ENCODE measurements around the gene MDH2.
"Not testable (repeated sequence)": the region's sequence is repeated elsewhere in the genome, so short reads cannot be mapped to it uniquely, and the experiment has no call there.

The MDH2 gene

DNA sequence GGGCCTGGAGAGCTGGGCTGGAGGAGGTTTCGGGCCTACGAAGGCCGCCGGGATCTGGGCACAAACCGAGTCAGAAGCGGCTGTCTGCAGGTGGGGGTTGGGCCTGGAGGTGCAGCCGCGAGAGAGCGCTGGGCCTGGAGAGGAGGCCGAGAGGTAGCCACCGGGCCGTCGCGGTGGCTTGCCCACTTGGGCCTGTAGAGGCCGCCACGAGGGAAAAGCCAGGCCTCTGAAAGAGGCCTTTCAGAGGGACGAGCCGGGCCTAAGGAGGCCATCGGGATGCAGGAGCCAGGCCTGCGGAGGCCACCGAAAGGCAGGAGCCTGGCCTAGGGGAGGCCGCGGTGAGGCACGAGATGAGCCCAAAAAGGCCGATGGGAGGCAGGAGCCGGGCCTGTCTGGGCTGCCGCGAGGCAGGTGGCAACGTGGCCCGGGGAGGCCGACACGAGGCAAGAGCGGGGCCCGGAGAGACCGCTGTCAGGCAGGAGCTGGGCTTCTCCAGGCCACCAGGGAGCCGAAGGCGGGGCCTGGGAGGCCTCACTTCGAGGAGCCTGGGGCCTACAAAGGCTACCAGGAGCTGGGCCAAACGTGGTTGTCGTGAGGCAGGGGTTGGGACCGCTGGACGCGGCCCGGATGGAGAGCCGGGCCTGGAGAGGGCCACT lies 25.6 kb downstream of the MDH2 start:
- no peak for DNase-seq

DNA sequence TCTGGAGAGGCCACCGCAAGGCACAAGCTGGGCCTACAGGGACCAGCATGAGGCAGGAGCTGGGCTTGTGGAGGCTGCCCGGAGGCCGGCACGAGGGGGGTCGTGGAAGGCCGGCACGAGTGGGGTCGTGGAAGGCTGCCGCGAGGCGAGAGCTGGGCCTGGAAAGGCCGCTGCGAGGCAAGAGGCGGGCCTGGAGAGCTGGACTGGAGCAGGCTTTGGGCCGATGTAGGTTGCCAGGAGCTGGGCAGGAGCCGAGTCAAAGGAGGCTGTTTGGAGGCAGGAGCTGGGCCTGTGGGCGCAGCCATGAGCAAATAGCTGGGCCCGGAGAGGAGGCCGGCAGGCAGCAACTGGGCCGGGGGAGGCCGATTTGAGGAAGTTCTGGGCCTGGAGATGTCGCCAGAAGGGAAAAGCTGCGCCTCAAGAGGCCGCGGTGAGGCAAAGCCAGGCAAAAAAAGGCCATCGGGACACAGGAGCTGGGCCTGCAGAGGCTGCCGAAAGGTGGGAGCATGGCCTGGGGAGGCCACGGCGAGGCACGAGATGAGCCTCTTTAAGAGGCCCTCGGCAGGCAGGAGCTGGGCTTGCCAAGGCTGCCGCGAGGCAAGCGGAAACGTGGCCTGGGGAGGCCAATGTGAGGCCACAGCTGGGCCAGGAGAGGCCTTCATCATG lies 26.5 kb downstream of the MDH2 start:
- DNase-seq = no peak

DNA sequence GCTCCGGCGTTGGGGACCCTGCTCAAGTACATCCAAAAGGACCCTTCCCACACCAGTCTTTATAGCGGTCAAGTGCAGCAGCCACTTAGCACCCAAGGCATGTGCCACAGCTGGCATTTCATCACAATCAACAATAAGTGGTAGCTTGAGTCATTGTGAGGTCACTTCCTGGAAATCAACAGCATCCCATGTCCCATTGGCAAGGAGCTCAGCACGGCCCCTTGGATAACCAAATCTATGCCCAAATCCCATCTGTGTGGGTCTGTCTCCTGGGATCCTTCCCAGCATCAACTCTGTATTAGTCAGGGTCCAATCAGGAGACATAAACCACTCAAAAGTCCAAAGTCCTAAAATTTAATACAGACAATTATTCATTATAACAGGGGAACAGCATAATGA lies 27.1 kb downstream of the MDH2 start:
- DNase-seq = no peak

DNA sequence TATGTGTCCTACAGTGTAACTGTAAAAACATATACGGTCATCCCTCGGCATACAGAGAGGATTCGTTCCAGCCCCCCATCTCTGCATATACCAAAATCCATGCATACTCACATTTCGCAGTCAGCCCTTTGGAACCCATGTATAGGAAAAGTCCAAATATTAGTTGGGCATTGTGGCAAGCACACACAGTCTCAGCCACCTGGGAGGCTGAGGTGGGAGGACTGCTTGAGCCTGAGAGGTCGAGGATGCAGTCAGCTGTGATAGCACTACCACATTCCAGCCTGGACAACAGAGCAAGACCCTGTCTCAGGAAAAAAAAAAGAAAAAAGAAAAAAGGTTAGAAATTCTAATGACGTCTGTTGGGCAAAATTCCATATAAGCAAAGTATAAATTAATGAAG lies 29.1 kb downstream of the MDH2 start:
- DNase-seq = no peak

DNA sequence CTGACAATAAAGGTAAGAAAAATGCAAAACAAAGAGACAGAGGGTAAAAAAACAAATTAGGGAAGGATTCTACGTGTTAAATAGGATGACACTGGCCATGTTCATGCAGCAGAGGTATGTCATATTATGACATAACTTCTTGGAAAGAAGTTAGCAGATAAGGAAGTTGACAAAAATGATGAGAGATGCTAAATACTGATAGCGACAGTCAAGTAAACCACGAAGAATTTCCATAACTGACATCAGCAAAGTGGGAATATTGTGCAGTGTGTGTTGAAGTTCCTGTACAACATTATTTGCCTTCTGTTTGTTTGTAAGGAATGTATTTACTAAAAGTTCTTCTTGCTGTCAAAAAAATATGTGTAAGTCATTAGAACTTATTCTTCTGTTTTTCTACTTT lies 29.5 kb downstream of the MDH2 start:
- DNase-seq = no peak

DNA sequence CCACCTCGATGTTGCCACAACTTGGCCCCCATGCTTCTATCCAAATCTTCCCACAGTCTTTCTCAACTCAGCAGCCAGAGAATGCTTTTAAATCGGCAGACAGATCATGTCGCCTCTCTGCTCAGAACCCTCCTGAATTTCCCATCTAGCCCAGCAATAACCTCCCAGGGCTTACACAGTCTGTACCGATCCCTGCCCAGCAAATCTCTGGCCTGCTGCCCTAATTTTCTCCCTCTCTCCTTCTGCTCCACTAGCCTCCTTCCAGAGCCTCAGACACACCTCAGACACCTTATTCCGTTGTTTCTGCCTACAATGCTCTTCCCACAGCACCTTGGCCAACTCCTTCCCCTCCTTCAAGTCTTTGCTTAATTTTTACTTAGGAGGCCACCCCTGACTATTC lies 32.3 kb downstream of the MDH2 start:
- no peak for DNase-seq

DNA sequence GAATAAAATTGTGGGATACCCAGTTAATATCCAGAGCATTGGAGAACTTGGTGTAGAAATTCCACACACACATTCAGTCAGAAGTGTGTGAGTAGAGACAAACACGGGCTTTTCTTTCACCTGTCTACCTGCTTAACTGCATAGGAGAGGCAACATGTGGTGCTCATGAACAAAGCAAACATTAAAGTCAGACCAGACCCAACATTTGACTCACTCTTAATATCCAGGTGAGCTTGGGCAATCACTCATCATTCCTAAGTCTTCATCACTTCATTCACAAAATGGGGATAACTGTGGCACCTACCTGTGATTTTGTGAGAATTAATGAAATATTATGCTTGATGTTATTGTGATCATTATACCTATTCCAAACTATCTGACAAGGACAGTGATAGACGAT lies 36.2 kb downstream of the MDH2 start:
- DNase-seq = not testable (repeated sequence)

DNA sequence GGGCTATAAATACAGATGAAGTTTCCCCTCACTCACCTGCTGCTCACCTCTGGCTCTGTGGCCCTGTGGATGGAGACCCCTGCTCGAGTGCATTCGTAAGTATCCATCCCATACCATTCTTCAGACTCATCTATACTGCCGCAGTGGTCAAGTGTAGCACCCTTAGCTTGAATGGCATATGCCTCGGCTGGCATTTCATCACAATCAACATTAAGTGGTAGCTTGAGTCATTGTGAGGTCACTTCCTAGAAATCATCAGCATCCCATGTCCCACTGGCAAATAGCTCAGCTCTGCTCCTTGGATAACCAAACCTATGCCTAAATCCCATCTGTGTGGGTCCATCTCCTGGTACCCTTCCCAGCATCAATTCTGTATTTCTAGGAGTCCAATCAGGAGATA lies 38.2 kb downstream of the MDH2 start:
- DNase-seq = no peak

DNA sequence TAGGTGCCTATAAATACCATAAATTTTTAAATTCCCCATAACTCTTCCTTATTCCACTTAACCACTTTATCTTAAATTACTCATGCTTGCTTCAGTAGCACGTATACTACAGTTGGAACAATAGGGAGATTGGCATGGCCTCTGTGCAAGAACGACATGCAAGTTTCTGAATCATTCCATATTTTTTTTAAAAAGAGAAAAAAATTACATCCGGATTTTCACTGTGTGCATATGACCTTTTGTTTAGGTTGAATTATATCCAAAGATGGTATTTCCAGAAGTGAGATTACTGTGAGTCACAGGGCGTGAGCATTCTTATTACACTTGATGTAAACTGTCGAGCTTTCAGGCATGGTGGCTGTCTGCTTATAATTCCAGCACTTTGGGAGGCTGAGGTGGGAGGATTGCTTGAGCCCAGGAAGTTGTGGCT lies 39.5 kb downstream of the MDH2 start:
- peak; percentile 19 for DNase-seq

DNA sequence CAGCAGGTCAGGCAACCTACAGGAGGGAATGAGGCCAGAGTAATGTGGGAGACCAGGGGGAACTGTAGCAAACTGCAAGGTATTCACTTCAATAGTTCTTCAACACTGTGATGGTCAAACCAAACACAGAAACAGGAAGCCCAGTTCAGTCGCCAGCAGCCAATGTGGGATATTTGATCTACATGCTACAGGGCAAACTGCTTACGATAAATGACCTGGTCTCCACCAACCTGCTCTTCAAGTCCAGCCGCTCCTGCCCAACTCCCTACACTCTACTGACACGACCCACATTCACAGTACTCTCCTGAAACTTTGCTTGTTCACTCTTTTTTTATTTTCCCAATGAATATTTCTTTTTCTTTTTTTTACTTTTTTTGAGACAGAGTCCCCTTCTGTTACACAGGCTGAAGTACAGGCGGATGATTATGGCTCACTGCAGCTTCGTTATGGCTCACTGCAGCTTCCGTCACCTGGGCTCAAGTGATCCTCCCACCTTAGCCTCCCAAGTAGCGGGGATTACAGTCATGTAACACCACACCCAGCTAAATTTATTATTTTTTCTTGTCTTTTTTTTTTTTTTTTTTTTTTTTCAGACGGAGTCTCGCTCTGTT lies 42.1 kb downstream of the MDH2 start:
- DNase-seq = no peak

DNA sequence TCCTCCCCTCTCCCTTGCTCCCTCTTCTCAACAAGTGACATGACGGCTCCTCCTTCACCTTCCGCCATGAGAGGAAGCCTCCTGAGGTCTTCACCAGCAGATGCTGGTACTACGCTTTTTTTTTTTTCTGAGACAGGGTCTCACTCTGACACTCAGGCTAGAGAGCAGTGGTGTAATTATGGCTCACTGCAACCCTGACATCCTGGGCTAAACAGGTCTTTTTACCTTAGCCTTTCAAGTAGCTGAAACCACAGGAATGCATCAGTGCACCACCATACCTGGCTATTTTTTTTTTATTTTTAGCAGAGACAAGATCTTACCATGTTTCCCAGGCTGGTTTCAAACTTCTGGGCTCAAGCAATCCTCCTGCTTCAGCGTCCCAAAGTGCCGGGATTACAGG lies 43.6 kb downstream of the MDH2 start:
- no peak for DNase-seq

DNA sequence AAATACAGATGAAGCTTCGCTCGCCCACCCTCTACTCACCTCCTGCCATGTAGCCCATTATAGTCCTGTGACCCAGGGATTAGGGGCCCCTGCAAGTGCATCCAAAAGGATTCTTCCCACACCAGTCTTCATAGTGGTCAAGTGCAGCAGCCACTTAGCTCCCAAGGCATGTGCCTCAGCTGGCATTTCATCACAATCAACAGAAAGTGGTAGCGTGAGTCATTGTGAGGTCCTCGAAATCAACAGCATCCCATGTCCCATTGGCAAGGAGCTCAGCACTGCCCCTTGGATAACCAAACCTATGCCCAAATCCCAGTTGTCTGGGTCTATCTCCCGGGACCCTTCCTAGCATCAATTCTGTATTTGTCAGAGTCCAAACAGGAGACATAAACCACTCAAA lies 45.6 kb downstream of the MDH2 start:
- DNase-seq = not testable (repeated sequence)

DNA sequence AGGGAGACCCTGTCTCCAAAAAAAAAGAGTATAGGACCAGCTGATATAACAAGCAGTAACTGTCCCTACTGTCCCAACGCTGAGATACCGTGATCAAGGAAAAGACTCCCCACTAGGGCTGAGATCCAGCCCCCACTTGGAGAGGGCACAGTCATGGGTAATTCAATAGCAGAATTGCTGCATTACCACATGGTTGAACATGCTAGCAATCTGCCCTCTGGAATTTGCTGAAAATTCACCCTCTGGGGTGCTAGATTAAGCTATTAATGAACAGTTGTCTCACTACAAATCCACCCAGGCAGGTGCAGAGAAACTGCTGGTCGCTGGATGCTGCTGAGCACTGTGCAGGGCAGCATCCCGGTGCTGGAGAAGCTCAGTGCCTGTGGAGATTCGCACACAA lies 46.4 kb downstream of the MDH2 start:
- DNase-seq = not testable (repeated sequence)

DNA sequence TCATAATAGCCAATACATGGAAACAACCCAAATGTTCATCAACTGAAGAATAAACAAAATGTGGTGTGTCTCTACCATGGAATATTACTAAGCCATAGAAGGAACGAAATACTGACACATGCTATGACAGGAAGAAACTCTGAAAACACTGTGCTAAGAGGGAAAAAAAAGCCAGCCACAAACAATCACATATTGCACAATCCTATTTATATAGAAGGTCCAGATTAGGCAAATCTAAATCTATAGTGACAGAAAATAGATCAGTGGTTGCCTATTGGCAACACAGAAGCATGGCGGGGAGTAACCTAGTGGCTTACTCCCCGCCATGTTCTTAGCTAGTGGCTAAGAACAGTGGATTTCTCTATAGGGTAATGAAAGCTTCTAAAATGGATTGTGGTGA lies 48.0 kb downstream of the MDH2 start:
- DNase-seq = no peak

DNA sequence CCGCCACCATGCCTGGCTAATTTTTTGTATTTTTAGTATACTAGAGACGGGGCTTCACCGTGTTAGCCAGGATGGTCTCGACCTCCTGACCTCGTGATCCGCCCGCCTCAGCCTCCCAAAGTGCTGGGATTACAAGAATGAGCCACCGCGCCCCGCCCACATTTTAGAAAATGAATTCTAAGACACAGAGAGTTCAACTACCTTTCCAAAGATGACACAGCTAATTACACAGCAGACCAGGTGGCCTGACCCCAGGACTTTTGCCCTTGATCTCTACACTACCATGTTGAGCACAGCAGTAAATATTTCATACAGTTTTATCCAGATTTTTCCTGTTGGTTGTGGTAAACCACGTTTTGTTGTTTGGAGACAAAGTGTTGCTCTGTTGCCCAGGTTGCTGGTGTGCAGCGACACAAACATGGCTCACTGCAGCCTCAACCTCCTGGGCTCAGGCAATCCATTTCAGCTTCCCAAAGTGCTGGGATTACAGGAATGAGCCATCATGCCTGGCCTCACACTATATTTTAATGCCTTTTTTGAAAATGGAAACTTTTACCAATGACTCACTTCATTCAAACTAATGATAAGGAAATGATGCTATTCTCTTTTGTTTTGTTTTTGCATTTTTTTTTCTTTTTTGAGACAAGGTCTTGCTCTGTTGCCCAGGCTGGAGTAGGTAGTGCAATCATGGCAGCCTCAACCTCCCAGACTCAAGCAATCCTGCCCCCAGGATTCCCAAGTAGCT lies 54.0 kb downstream of the MDH2 start:
- DNase-seq = not testable (repeated sequence)

DNA sequence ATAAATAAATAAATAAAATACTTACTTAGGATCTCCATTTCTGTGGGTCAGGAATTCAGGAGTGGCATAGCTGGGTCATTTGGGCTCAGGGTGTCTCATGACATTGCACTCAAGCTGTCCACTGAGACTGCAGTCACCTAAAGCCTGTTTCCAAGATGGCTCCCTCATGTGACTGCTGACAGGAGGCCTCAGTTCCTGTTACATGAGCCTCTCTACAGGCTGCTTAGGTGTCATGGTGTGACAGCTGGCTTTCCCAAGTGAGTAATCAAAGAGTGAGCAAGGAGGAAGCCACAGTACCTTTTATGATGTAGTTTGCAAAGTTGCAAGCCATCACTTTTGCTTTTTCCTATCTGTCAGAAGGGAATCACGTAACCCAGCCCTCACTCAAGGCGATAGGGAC lies 55.9 kb downstream of the MDH2 start:
- not testable (repeated sequence) for DNase-seq

DNA sequence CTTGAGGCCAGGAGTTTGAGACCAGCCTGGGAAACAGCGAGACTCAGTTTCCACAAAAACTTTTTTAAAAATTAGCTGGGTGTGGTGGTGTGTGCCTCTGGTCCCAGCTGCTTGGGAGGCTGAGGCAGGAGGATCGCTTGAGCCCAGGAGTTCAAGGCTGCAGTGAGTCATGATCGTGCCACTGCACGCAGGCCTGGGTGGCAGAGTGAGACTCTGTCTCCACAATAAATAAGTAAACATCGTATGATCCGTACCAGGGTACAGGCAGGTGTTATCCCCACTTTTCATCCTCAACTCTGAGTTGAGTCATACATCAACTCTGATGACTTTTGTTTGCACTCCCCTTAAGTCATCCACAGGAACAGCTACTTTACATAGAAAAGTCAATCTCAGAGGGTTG lies 58.2 kb downstream of the MDH2 start:
- not testable (repeated sequence) for DNase-seq

DNA sequence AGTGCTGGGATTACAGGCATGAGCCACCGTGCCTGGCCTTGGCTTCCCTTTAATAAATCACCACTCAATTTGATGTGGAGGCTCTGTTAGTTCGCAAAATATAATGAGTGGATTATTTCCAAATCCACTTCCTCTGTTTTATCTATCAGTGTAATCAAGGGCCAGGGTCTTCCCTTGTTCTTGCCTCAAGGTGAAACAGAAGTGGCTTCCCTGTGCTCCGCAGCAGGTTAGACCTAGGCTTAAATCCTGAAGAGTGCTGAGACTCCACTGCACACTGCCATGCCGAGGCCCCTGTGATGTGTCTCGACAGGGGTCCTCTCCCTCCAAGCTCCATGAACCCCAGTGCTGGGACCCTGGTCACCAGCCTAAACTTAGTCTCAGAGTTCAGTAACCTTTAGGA lies 59.0 kb downstream of the MDH2 start:
- no peak for DNase-seq

DNA sequence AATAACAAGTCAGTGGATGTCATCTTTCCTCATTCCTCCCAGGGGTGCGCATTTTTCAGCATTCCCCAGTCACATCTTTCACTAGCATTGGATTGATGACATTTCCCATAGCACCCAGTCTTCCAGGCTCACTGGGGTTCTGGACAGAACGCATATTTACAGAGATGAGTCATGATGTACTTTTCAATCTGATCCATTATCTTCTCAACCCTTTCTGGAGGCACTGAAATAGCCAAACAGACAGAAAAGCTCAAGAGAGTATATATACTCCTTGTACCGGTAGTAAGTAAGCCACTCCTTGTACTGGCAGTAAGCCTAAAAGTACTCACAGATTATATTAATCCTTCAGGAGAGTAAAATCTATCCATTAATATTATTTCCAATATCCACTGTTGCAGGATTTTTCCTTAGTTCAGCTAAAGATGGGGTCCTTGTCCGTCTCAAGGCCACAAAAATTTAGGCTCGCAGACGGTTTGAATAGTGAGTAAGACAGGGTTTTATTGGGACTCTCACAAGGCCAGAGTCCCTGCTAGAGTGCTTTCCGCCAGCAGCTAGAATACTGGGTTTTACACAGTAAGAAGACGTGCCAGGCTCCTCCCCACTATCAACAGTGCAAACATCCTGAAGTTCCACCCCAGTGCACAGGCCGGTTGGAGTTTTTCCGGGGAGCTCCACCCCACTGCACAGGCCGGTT lies 60.8 kb downstream of the MDH2 start:
- no peak for DNase-seq

DNA sequence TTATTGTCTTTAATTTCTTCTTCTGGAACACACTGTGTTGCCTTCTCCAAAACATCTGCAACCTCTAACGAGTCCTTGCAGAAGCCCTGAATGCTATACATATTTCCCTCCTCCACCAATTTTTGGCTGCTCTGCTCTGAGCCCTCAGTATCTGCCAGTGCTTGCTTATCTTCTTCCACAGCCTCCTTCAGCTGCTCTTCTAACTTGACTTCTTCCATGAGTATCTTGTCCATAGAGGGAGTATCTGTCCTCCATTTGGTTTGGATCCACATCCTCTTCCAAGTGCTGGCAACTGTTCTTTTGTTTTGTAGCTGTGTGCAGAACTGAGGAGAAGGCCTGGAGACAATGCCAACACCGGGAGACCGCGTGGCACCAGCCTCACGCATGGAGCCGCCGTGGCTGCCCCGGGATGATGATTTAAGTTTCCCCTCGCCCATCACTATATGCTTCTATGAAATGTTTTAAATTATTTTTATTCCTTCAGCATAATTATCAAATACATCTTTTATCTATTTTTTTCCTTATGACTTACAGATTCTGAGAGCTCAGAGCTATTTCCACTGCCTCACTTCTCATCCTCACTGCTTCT lies 65.2 kb downstream of the MDH2 start:
- not testable (repeated sequence) for DNase-seq

DNA sequence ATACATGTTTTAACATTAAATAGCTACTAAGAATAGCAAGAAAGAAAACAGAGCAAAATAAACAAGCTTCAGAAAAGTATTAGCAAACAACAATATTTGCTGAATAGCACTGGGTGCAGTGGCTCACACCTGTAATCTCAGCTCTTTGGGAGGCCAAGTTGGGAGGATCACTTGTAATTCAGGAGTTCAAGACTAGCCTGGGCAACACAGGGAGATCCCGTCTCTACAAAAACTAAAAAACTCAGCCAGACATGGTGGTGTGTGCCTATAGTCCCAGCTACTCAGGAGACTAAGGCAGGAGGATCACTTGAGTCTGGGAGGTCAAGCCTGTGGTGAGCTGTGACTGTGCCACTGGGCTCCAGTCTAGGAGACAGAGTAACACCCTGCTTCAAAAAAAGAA lies 66.8 kb downstream of the MDH2 start:
- DNase-seq = not testable (repeated sequence)

Measured in T1000 (cell line).